Fibroblast of lung (primary cell): Measurements from ENCODE around the gene SEL1L2.

Source experiments
- EZH2 ChIP-seq: IDR thresholded peaks from 2 replicates; pipeline ENCODE4 v1.5.1; 2012; ENCODE audit warnings: low read length, control low read depth, mild to moderate bottlenecking; ENCODE audit errors: missing control alignments
- TF ChIP-seq, protein P1 (sequence below), 2 donors: IDR thresholded peaks in 1 of 2; conservative IDR thresholded peaks in 1 of 2; 1 replicate in 1 of 2; 2 replicates in 1 of 2; pipeline ENCODE4 v1.5.1; 2011 to 2012; ENCODE audit warnings: low read length in 2 of 2, control low read depth in 1 of 2, inconsistent platforms in 1 of 2, low read depth in 1 of 2, mild to moderate bottlenecking in 1 of 2

DNA sequence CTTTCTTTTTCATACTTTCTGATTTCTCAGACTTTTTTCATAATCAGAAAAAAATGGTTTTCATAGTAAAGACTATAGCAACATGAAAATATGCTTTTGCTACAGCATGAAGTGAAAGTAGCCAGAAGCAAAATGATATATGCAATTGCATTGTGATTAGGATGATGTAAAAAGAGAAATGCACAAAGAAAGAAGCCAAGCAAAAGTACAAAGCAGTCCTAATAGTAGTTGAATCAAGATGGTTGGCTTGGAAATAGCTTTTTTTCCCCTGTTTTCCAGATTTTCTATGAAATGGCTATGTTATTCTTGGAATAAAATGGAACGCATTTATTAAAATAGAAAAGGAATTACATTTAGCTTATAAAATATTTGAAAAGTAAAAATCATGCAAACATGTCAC, 77.3 kb downstream of the SEL1L2 start:
- no peak for TF ChIP-seq EZH2
- TF ChIP-seq, protein P1, sequence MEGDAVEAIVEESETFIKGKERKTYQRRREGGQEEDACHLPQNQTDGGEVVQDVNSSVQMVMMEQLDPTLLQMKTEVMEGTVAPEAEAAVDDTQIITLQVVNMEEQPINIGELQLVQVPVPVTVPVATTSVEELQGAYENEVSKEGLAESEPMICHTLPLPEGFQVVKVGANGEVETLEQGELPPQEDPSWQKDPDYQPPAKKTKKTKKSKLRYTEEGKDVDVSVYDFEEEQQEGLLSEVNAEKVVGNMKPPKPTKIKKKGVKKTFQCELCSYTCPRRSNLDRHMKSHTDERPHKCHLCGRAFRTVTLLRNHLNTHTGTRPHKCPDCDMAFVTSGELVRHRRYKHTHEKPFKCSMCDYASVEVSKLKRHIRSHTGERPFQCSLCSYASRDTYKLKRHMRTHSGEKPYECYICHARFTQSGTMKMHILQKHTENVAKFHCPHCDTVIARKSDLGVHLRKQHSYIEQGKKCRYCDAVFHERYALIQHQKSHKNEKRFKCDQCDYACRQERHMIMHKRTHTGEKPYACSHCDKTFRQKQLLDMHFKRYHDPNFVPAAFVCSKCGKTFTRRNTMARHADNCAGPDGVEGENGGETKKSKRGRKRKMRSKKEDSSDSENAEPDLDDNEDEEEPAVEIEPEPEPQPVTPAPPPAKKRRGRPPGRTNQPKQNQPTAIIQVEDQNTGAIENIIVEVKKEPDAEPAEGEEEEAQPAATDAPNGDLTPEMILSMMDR (conservative IDR thresholded peaks at IDR 0.05 in 1 of 2, IDR thresholded peaks at IDR 0.05 in 1 of 2; ENCODE audit: low read depth in 1 of 2, low read length in 2 of 2): no peak
